Tibial nerve (tissue), 3 donors: Measurements from ENCODE around the gene ILF3.

Source experiments
- CTCF ChIP-seq, 5 experiments: fragments of 200-600 bp in 3 of 5; fragments of 450-650 bp in 2 of 5; sonication (generic) in 3 of 5; IDR thresholded peaks; one replicate each; pipeline ENCODE4 v1.5.1; 2016 to 2019; ENCODE audit warnings: antibody characterized with exemption in 5 of 5, mild to moderate bottlenecking in 3 of 5, moderate library complexity in 2 of 5
- POLR2A ChIP-seq, 2 donors: fragments of 450-650 bp; IDR thresholded peaks; one replicate each; pipeline ENCODE4 v1.6.1; 2017; ENCODE audit warnings: antibody characterized with exemption in 2 of 2, mild to moderate bottlenecking in 2 of 2, moderate library complexity in 2 of 2

- no peak for TF ChIP-seq POLR2A (IDR thresholded peaks at IDR 0.05)
- TF ChIP-seq CTCF (IDR thresholded peaks at IDR 0.05): no peak
These were observed 28.4 kb downstream of the ILF3 start for GRCh38 chr19:10682397-10683063.
